ENCODE data around the gene C7orf33.

DNA sequence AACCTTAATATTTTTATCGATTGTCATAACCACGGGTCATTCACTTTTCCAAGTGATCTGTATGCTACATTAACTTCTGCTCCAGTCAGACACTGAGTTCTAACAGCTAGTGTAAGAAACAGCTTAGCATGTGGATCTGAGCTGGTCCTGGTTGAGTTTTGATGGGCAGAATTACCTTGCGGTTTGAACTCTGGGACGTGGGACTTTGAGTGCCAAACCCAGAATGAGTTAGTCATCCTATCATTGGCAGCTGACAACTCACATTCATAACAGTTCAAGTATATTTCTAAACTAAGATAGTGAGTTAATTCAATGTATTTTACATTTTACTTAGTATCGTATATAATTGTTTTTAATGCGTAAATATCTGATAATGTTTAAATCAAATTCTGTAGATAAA lies 43.2 kb downstream of the C7orf33 start:
- TF ChIP-seq CREM (CRISPR knock-in tag; IDR thresholded peaks at IDR 0.05) (no peak), SP1 (CRISPR knock-in tag; conservative IDR thresholded peaks at IDR 0.05) (no peak), ZNF138 (CRISPR knock-in tag; conservative IDR thresholded peaks at IDR 0.05) (no peak), CTCF (IDR thresholded peaks at IDR 0.05) (no peak), ESRRA (CRISPR knock-in tag; IDR thresholded peaks at IDR 0.05; ENCODE audit: borderline replicate concordance) (no peak), NFYB (CRISPR knock-in tag; conservative IDR thresholded peaks at IDR 0.05; ENCODE audit: low read depth) (no peak), FOXP1 (CRISPR knock-in tag; IDR thresholded peaks at IDR 0.05; ENCODE audit: borderline replicate concordance) (no peak), NR2C2 (CRISPR knock-in tag; IDR thresholded peaks at IDR 0.05) (no peak)
- TF ChIP-seq, protein P1, sequence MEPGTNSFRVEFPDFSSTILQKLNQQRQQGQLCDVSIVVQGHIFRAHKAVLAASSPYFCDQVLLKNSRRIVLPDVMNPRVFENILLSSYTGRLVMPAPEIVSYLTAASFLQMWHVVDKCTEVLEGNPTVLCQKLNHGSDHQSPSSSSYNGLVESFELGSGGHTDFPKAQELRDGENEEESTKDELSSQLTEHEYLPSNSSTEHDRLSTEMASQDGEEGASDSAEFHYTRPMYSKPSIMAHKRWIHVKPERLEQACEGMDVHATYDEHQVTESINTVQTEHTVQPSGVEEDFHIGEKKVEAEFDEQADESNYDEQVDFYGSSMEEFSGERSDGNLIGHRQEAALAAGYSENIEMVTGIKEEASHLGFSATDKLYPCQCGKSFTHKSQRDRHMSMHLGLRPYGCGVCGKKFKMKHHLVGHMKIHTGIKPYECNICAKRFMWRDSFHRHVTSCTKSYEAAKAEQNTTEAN (CRISPR knock-in tag; IDR thresholded peaks at IDR 0.05), result no peak
- TF ChIP-seq, protein P2, sequence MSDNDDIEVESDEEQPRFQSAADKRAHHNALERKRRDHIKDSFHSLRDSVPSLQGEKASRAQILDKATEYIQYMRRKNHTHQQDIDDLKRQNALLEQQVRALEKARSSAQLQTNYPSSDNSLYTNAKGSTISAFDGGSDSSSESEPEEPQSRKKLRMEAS (CRISPR knock-in tag; IDR thresholded peaks at IDR 0.05), result no peak
- TF ChIP-seq, protein P3, sequence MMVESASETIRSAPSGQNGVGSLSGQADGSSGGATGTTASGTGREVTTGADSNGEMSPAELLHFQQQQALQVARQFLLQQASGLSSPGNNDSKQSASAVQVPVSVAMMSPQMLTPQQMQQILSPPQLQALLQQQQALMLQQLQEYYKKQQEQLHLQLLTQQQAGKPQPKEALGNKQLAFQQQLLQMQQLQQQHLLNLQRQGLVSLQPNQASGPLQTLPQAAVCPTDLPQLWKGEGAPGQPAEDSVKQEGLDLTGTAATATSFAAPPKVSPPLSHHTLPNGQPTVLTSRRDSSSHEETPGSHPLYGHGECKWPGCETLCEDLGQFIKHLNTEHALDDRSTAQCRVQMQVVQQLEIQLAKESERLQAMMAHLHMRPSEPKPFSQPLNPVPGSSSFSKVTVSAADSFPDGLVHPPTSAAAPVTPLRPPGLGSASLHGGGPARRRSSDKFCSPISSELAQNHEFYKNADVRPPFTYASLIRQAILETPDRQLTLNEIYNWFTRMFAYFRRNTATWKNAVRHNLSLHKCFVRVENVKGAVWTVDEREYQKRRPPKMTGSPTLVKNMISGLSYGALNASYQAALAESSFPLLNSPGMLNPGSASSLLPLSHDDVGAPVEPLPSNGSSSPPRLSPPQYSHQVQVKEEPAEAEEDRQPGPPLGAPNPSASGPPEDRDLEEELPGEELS (CRISPR knock-in tag; IDR thresholded peaks at IDR 0.05), result no peak
- TF ChIP-seq, protein P4, sequence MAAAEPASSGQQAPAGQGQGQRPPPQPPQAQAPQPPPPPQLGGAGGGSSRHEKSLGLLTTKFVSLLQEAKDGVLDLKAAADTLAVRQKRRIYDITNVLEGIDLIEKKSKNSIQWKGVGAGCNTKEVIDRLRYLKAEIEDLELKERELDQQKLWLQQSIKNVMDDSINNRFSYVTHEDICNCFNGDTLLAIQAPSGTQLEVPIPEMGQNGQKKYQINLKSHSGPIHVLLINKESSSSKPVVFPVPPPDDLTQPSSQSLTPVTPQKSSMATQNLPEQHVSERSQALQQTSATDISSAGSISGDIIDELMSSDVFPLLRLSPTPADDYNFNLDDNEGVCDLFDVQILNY (CRISPR knock-in tag; IDR thresholded peaks at IDR 0.05), result no peak
- TF ChIP-seq, protein P5, sequence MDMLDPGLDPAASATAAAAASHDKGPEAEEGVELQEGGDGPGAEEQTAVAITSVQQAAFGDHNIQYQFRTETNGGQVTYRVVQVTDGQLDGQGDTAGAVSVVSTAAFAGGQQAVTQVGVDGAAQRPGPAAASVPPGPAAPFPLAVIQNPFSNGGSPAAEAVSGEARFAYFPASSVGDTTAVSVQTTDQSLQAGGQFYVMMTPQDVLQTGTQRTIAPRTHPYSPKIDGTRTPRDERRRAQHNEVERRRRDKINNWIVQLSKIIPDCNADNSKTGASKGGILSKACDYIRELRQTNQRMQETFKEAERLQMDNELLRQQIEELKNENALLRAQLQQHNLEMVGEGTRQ (CRISPR knock-in tag; IDR thresholded peaks at IDR 0.05), result no peak
